Upper lobe of left lung (tissue), 6 donors: ENCODE measurements around the gene ADIG. TPM values are rescaled to one million over a fixed set of nuclear protein-coding genes. Genes with fewer than 3 reads are reported as not detected.

Experiments
- ATAC-seq, 2 donors: fragments of 200-7000 bp; cut with Tn5 transposase; one replicate each; pipeline ENCODE4 v1.9.1; 2022; ENCODE audit warnings: mild to moderate bottlenecking in 2 of 2, moderate library complexity in 2 of 2; ENCODE audit not compliant: low FRiP score in 2 of 2
- DNase-seq, 2 donors: peaks; one replicate each; pipeline ENCODE4 v3.0.0-alpha.2; 2019 to 2020
- H3K27ac ChIP-seq, 4 donors: fragments of 200-600 bp; sonication (generic); one replicate each; pipeline ENCODE4 v1.5.1; 2016 to 2019
- H3K27me3 ChIP-seq, 4 donors: fragments of 200-600 bp; sonication (generic); one replicate each; pipeline ENCODE4 v1.5.1; 2017 to 2019
- H3K36me3 ChIP-seq, 4 donors: fragments of 200-600 bp; sonication (generic); one replicate each; pipeline ENCODE4 v1.5.1; 2016 to 2019
- H3K4me1 ChIP-seq, 4 donors: fragments of 200-600 bp; sonication (generic); one replicate each; pipeline ENCODE4 v1.5.1; 2018 to 2019
- H3K4me3 ChIP-seq, 4 donors: fragments of 200-600 bp; sonication (generic); one replicate each; pipeline ENCODE4 v1.5.1; 2017 to 2019; ENCODE audit warnings: mild to moderate bottlenecking in 2 of 4, moderate library complexity in 1 of 4
- H3K9me3 ChIP-seq, 4 donors: fragments of 200-600 bp; sonication (generic); one replicate each; pipeline ENCODE4 v1.5.1; 2018 to 2019
- EP300 ChIP-seq, 4 donors: sonication (generic); formaldehyde crosslinking; IDR thresholded peaks; one replicate each; pipeline ENCODE4 v1.5.1; 2017; ENCODE audit warnings: antibody characterized with exemption in 4 of 4, control low read depth in 2 of 4
- POLR2A ChIP-seq, 4 donors: fragments of 450-650 bp; IDR thresholded peaks; one replicate each; pipeline ENCODE4 v1.5.1; 2016 to 2017; ENCODE audit warnings: antibody characterized with exemption in 4 of 4, mild to moderate bottlenecking in 2 of 4
- POLR2AphosphoS5 ChIP-seq, 2 donors: sonication (generic); formaldehyde crosslinking; IDR thresholded peaks; one replicate each; pipeline ENCODE4 v1.5.1; 2017; ENCODE audit warnings: antibody characterized with exemption in 2 of 2
- WGBS, 2 donors: methylation state at CpG; one replicate each; pipeline ENCODE4 v1.1.5; 2017 to 2018; 5-methylcytosine and 5-hydroxymethylcytosine counted together
- total RNA-seq, 6 donors: library from RNA; depleted of rRNA in 4 of 6; stranded (reverse); fragments of >200 nt in 4 of 6; gene quantifications; one replicate each; pipeline versions ENCODE4 v1.1.0 to v1.2.1, GENCODE V29; 2016 to 2021
- TF ChIP-seq, protein P1 (sequence below), 6 experiments: fragments of 450-650 bp in 4 of 6; fragments of 200-600 bp in 2 of 6; sonication (generic) in 2 of 6; IDR thresholded peaks; one replicate each; pipeline ENCODE4 v1.5.1; 2016 to 2019; ENCODE audit warnings: antibody characterized with exemption in 6 of 6
- donor health status: DM: no; HTN: no; CAD: no; lungs with moderate emphysema.
- donor health status: DM: no; HTN: yes; CAD: no; lungs with severe emphysema.

Gene ADIG
- total RNA-seq, 6 donors from 2014 or later, result 0.29 TPM; not detected in 5

DNA sequence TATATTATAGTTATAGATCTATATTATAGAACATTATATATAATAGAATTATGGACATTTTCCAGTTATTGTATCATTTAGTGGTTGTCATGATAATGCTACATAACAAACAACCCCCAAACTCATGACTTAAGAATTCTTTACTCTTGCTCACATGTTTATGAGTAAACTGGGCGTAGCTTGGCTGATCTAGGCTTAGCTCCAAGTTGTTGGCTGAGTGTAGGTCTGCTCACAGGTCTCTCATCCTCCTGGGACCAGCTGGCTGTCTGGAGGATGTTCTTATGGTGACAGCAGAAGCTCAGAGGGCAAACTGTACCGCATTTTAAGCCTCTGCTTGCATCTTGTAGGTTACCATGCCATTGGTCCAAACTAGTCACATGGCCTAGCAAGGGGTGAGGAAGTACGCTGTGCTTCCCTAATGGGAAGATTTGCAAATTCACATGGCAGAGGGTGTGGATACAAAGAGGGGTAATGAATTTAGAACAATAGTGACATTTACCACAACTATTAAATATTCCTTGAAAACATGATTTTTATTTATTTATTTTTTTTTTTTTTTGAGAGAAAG is 54.8 kb downstream of the ADIG start:
- Histone ChIP-seq H3K4me3 (no peak overlapping the region), H3K9me3 (no peaks in the 10 kb centered on the region), H3K27me3 (no peaks in the 10 kb centered on the region), H3K36me3 (no peaks in the 10 kb centered on the region), H3K4me1 (peaks cover 0 to 4% (median 0%) of the 10 kb centered on the region in 4 donors), H3K27ac (no peak overlapping the region)
- ATAC-seq (no peak), DNase-seq (no peak)
- TF ChIP-seq EP300 (IDR thresholded peaks at IDR 0.05), result no peak
- no peak for TF ChIP-seq POLR2AphosphoS5 (IDR thresholded peaks at IDR 0.05)
- TF ChIP-seq, protein P1, sequence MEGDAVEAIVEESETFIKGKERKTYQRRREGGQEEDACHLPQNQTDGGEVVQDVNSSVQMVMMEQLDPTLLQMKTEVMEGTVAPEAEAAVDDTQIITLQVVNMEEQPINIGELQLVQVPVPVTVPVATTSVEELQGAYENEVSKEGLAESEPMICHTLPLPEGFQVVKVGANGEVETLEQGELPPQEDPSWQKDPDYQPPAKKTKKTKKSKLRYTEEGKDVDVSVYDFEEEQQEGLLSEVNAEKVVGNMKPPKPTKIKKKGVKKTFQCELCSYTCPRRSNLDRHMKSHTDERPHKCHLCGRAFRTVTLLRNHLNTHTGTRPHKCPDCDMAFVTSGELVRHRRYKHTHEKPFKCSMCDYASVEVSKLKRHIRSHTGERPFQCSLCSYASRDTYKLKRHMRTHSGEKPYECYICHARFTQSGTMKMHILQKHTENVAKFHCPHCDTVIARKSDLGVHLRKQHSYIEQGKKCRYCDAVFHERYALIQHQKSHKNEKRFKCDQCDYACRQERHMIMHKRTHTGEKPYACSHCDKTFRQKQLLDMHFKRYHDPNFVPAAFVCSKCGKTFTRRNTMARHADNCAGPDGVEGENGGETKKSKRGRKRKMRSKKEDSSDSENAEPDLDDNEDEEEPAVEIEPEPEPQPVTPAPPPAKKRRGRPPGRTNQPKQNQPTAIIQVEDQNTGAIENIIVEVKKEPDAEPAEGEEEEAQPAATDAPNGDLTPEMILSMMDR (IDR thresholded peaks at IDR 0.05), result no peak
- no peak for TF ChIP-seq POLR2A (IDR thresholded peaks at IDR 0.05)
- 55 to 65% methylated on average over 3 of the region's 3 CpGs for WGBS, 2 donors

Other genes with a start within 250 kb of the ADIG start
- under 1 TPM in 3 of 6 donors, not detected in 3; 0.14 to 0.44 (median 0.30) TPM for gene LBP, start 234.7 kb upstream of the ADIG start, total RNA-seq
- gene SNHG17, start 145.9 kb upstream of the ADIG start, total RNA-seq, result 10 to 100 TPM; 14.7 to 40.0 (median 20.3) TPM
- gene RALGAPB, start 108.4 kb upstream of the ADIG start, total RNA-seq, result 10 to 100 TPM; 27.0 to 76.5 (median 32.1) TPM
- gene ARHGAP40, start 20.6 kb downstream of the ADIG start, total RNA-seq, result 10 to 100 TPM in 1 of 6 donors, 1 to 10 TPM in 1, under 1 TPM in 4; 0.29 to 22.0 (median 0.52) TPM
- gene SLC32A1, start 143.3 kb downstream of the ADIG start, total RNA-seq, result not detected
- gene ACTR5, start 167.3 kb downstream of the ADIG start, total RNA-seq, result 10 to 100 TPM in 1 of 6 donors, 1 to 10 TPM in 5; 7.2 to 23.0 (median 8.8) TPM
- gene PPP1R16B, start 224.5 kb downstream of the ADIG start, total RNA-seq, result 10 to 100 TPM in 2 of 6 donors, 1 to 10 TPM in 4; 7.4 to 16.8 (median 8.8) TPM